PC-3 (cell line): ENCODE results near the gene HDAC4. TPM values are rescaled to one million over a fixed set of nuclear protein-coding genes. Genes with fewer than 3 reads are reported as not detected.

ENCODE experiments used
- ATAC-seq: fragments of 200-7000 bp; cut with Tn5 transposase; 2 replicates; pipeline ENCODE4 v1.9.1; 2020; ENCODE audit warnings: mild to moderate bottlenecking, moderate library complexity
- BruUV-seq: library from RNA; stranded (reverse); fragments of 400-500 nt; replicated peaks from 2 replicates; lab custom pipeline; 2021; lab: Mats Ljungman, UMichigan
- CTCF ChIA-PET: fragments of 300-600 bp; sonication (Branson Sonifier 250); formaldehyde crosslinking; loops from one replicate; lab custom pipeline; 2022; ENCODE audit warnings: antibody characterized with exemption; lab: Charles Lee
- POLR2A ChIA-PET: fragments of 300-600 bp; sonication (Branson Sonifier 250); formaldehyde crosslinking; loops from one replicate; lab custom pipeline; 2022; ENCODE audit warnings: antibody characterized with exemption; ENCODE audit not compliant: unreplicated experiment; lab: Charles Lee
- DNase-seq: peaks from one replicate; pipeline ENCODE4 v3.0.0-alpha.2; 2015
- H2AFZ ChIP-seq: fragments of 300-600 bp; sonication (generic); 2 replicates; pipeline ENCODE4 v1.6.0; 2016; ENCODE audit warnings: antibody characterized with exemption, low read length
- H3F3A ChIP-seq: fragments of 300-600 bp; sonication (generic); one replicate; pipeline ENCODE4 v1.6.0; 2017; ENCODE audit warnings: antibody characterized with exemption, low read length, control low read depth, mild to moderate bottlenecking; ENCODE audit not compliant: unreplicated experiment
- H3K27ac ChIP-seq: fragments of 300-600 bp; sonication (generic); 2 replicates; pipeline ENCODE4 v1.5.1; 2016; ENCODE audit warnings: mild to moderate bottlenecking, low read length
- H3K27me3 ChIP-seq: fragments of 300-600 bp; sonication (generic); 2 replicates; pipeline ENCODE4 v1.6.1; 2016; ENCODE audit warnings: low read length, mixed read lengths
- H3K36me3 ChIP-seq: fragments of 300-600 bp; sonication (generic); 2 replicates; pipeline ENCODE4 v1.6.1; 2016; ENCODE audit warnings: low read depth, mixed run types, low read length, mixed read lengths
- H3K4me1 ChIP-seq: fragments of 300-600 bp; sonication (generic); 2 replicates; pipeline ENCODE4 v1.5.1; 2016; ENCODE audit warnings: low read length; ENCODE audit not compliant: insufficient read depth
- H3K4me2 ChIP-seq: fragments of 300-600 bp; sonication (generic); 2 replicates; pipeline ENCODE4 v1.6.0; 2016; ENCODE audit warnings: low read length
- H3K4me3 ChIP-seq: fragments of 300-600 bp; sonication (generic); 2 replicates; pipeline ENCODE4 v1.5.1; 2016; ENCODE audit warnings: mild to moderate bottlenecking, low read length, mixed read lengths
- H3K79me2 ChIP-seq: fragments of 300-600 bp; sonication (generic); 2 replicates; pipeline ENCODE4 v1.6.1; 2017; ENCODE audit warnings: low read length, mixed read lengths
- H3K9ac ChIP-seq: fragments of 300-600 bp; sonication (generic); 2 replicates; pipeline ENCODE4 v1.6.0; 2016; ENCODE audit warnings: mild to moderate bottlenecking, low read length
- H3K9me2 ChIP-seq: fragments of 300-600 bp; sonication (generic); replicated peaks from 2 replicates; pipeline ENCODE4 v1.6.1; 2016; ENCODE audit warnings: mixed run types, low read length, mixed read lengths
- H3K9me3 ChIP-seq: fragments of 300-600 bp; sonication (generic); 2 replicates; pipeline ENCODE4 v1.6.1; 2016; ENCODE audit warnings: low read length, mixed read lengths
- H4K20me1 ChIP-seq: fragments of 300-600 bp; sonication (generic); 2 replicates; pipeline ENCODE4 v1.6.1; 2016; ENCODE audit warnings: low read length, mixed read lengths
- EZH2 ChIP-seq: fragments of 300-600 bp; sonication (generic); IDR thresholded peaks from one replicate; pipeline ENCODE4 v1.6.1; 2017; ENCODE audit warnings: antibody characterized with exemption, mild to moderate bottlenecking, low read length; ENCODE audit not compliant: unreplicated experiment
- EZH2phosphoT487 ChIP-seq: fragments of 300-600 bp; sonication (generic); IDR thresholded peaks from 2 replicates; pipeline ENCODE4 v1.6.1; 2018; ENCODE audit warnings: mild to moderate bottlenecking, antibody characterized with exemption, low read length, borderline replicate concordance
- intact Hi-C: fragments of 100-400 bp; cut with micrococcal nuclease; formaldehyde crosslinking; loops from 2 replicates; pipeline ENCODE4 v1.9.0; 2023
- total RNA-seq: library from RNA; depleted of rRNA; stranded (reverse); fragments of >200 nt; gene quantifications from 2 replicates; pipeline ENCODE4 v1.2.3, GENCODE V29; 2014
- TF ChIP-seq, protein P1 (sequence below): fragments of 300-600 bp; sonication (generic); conservative IDR thresholded peaks from 2 replicates; pipeline ENCODE4 v1.5.1; 2017; ENCODE audit warnings: antibody characterized with exemption, low read depth, mild to moderate bottlenecking, low read length

The HDAC4 gene
- total RNA-seq, 1 experiment from 2014 or later, result 8.5 TPM

DNA sequence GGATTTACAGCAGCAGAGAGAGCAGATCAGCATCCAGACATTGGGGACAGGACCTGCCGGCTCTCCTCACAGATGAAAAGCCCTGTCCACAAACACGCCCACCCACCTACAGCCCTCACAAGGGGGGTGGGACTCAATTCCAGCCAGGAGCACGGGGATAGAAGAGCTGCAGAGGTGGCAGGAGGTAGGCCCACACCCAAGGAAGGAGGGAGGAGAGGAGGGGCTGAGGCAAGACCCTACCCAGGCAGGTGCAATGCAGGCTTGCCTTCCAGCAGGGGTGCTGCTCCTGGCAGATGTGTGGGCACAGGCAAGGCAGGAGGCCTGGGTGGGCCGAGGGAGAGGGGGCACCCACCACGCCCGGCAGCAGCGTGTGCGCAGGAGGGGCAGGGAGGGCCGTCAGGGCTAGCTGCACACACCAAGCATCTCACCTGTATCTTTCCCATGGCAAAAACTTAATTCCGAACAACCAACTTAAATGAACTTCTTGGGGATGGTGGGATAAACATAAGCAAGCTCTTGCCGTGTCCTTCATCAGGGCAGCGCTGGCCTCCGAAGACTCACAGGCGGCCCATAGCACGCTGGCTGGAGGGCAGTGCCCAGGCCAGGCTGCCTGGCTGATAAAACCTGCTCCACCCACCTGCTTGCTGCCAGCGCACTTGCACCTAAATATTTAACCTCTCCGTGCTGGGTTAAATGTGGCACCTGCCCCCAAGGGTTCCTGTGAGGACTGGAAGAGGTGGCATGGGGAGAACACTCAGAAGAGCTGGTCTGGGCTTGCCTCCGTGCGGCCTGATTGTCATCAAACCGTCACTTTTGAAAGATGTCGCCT, 219.5 kb downstream of the HDAC4 start:
- H3K9me3 ChIP-seq, result no peaks in the 10 kb centered on the region
- no peak overlapping the region for H2AFZ ChIP-seq
- POLR2A ChIA-PET, result no interaction called here
- CTCF ChIA-PET, result no interaction called here
- intact Hi-C loops, result no loop called here
- H3K9me2 ChIP-seq, result no peaks in the 10 kb centered on the region
- H3K27me3 ChIP-seq, result no peaks in the 10 kb centered on the region
- no peak overlapping the region for H3K27ac ChIP-seq
- no peak for ATAC-seq
- no peak overlapping the region for H3K9ac ChIP-seq
- no TSS peak for BruUV-seq
- H3F3A ChIP-seq, result no peaks in the 10 kb centered on the region
- no peak for DNase-seq
- no peaks in the 10 kb centered on the region for H3K4me1 ChIP-seq
- H3K79me2 ChIP-seq, result no peaks in the 10 kb centered on the region
- no peaks in the 10 kb centered on the region for H3K36me3 ChIP-seq
- H3K4me2 ChIP-seq, result no peak overlapping the region
- no peak overlapping the region for H3K4me3 ChIP-seq
- no peaks in the 10 kb centered on the region for H4K20me1 ChIP-seq
- TF ChIP-seq, protein P1, sequence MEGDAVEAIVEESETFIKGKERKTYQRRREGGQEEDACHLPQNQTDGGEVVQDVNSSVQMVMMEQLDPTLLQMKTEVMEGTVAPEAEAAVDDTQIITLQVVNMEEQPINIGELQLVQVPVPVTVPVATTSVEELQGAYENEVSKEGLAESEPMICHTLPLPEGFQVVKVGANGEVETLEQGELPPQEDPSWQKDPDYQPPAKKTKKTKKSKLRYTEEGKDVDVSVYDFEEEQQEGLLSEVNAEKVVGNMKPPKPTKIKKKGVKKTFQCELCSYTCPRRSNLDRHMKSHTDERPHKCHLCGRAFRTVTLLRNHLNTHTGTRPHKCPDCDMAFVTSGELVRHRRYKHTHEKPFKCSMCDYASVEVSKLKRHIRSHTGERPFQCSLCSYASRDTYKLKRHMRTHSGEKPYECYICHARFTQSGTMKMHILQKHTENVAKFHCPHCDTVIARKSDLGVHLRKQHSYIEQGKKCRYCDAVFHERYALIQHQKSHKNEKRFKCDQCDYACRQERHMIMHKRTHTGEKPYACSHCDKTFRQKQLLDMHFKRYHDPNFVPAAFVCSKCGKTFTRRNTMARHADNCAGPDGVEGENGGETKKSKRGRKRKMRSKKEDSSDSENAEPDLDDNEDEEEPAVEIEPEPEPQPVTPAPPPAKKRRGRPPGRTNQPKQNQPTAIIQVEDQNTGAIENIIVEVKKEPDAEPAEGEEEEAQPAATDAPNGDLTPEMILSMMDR, result no peak
- TF ChIP-seq EZH2phosphoT487 (no peak), EZH2 (no peak)

DNA sequence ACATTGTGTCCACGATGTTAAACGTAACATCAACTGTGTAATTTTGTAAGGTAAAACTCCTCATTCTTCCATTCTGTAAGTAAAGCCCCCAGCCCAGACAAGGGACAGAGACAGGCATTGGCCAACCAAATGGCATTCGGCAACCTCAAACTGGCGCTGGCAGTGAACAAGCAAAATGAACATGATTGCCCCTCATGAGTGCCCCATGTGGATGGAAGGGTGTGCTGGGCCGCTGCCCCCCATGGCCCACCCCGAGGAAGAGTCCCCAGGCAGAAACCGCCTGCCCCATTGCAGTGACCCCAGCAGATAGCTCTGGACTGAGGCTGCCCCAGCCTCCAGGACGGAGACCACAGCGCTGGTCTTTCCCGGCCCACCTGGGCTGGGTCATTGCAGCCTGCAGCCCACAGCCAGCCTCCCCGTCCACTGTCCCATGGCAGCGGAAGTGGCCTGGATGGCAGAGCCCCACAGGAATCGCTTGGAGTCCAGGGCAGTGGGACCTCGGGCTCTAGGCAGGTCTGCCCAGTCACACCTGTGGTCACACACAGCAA, 220.2 kb downstream of the HDAC4 start:
- Histone ChIP-seq H3K79me2 (no peaks in the 10 kb centered on the region), H3K4me2 (no peak overlapping the region), H3K4me1 (no peaks in the 10 kb centered on the region), H3K9me3 (no peaks in the 10 kb centered on the region), H3K9me2 (no peaks in the 10 kb centered on the region), H3K27me3 (no peaks in the 10 kb centered on the region), H3K9ac (no peak overlapping the region), H3F3A (no peaks in the 10 kb centered on the region), H2AFZ (no peak overlapping the region), H3K27ac (no peak overlapping the region), H4K20me1 (no peaks in the 10 kb centered on the region), H3K36me3 (no peaks in the 10 kb centered on the region), H3K4me3 (no peak overlapping the region)
- intact Hi-C loops, result no loop called here
- DNase-seq, result no peak
- ChIA-PET POLR2A (no interaction called here), CTCF (no interaction called here)
- BruUV-seq, result no TSS peak
- no peak for ATAC-seq
- TF ChIP-seq, protein P1, result no peak
- TF ChIP-seq EZH2 (no peak), EZH2phosphoT487 (no peak)

DNA sequence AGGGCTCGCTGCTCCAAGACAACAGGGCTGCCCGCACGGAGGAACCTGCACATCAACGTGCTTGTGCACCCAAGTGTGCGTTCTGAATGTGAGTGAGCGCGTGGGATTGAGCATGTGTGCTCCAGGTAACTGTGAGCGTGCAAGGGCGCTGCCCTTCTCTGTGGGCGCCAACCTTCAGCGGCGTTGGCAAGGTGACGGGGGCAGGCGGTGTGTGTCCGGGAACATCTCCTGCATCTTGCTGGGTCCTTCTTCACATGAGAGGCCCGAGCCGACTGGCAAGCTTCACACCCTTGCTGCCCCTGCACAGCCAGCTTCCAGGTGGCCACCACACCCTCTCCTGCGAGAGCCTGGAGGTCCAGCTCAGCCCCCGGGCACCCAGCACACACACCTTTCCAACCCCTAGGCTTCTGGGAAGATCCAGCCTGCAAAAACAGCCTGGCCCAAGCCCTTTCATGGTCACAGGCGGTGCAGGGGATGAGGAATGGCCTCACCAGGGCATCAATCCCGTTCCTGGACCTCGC, 220.9 kb downstream of the HDAC4 start:
- H3K79me2 ChIP-seq, result no peaks in the 10 kb centered on the region
- TF ChIP-seq EZH2phosphoT487 (no peak), EZH2 (no peak)
- TF ChIP-seq, protein P1, result no peak
- H3K4me3 ChIP-seq, result no peak overlapping the region
- no peaks in the 10 kb centered on the region for H3K4me1 ChIP-seq
- H3K27ac ChIP-seq, result no peak overlapping the region
- ChIA-PET POLR2A (no interaction called here), CTCF (no interaction called here)
- no peak overlapping the region for H3K4me2 ChIP-seq
- no TSS peak for BruUV-seq
- no peak overlapping the region for H3K9ac ChIP-seq
- intact Hi-C loops, result no loop called here
- no peak overlapping the region for H2AFZ ChIP-seq
- H3K9me2 ChIP-seq, result no peaks in the 10 kb centered on the region
- H3K27me3 ChIP-seq, result no peaks in the 10 kb centered on the region
- DNase-seq, result no peak
- no peaks in the 10 kb centered on the region for H4K20me1 ChIP-seq
- no peaks in the 10 kb centered on the region for H3K36me3 ChIP-seq
- no peaks in the 10 kb centered on the region for H3F3A ChIP-seq
- H3K9me3 ChIP-seq, result no peaks in the 10 kb centered on the region
- no peak for ATAC-seq
